Ovary (tissue), 3 donors: ENCODE measurements around the gene CENPN.

ENCODE experiments used
- EP300 ChIP-seq: sonication (generic); formaldehyde crosslinking; IDR thresholded peaks from one replicate; pipeline ENCODE4 v1.6.1; 2017; ENCODE audit warnings: antibody characterized with exemption
- POLR2A ChIP-seq: fragments of 450-650 bp; IDR thresholded peaks from one replicate; pipeline ENCODE4 v1.6.1; 2017; ENCODE audit warnings: antibody characterized with exemption, mild to moderate bottlenecking, moderate library complexity
- TF ChIP-seq, protein P1 (sequence below), 3 donors: fragments of 450-650 bp in 2 of 3; fragments of 200-600 bp in 1 of 3; IDR thresholded peaks; one replicate each; pipeline versions ENCODE4 v1.5.1 to v1.8.0; 2016 to 2022; ENCODE audit warnings: antibody characterized with exemption in 3 of 3, mild to moderate bottlenecking in 1 of 3
- donor health status: DM: no; HTN: no; CAD: no.

GRCh38 chr16:81012974-81013373 is 6.0 kb downstream of the CENPN start:
- TF ChIP-seq, protein P1, sequence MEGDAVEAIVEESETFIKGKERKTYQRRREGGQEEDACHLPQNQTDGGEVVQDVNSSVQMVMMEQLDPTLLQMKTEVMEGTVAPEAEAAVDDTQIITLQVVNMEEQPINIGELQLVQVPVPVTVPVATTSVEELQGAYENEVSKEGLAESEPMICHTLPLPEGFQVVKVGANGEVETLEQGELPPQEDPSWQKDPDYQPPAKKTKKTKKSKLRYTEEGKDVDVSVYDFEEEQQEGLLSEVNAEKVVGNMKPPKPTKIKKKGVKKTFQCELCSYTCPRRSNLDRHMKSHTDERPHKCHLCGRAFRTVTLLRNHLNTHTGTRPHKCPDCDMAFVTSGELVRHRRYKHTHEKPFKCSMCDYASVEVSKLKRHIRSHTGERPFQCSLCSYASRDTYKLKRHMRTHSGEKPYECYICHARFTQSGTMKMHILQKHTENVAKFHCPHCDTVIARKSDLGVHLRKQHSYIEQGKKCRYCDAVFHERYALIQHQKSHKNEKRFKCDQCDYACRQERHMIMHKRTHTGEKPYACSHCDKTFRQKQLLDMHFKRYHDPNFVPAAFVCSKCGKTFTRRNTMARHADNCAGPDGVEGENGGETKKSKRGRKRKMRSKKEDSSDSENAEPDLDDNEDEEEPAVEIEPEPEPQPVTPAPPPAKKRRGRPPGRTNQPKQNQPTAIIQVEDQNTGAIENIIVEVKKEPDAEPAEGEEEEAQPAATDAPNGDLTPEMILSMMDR (IDR thresholded peaks at IDR 0.05): no peak
- TF ChIP-seq POLR2A (no peak), EP300 (no peak)
